Keratinocyte (primary cell): ENCODE measurements around the gene MAGI2. TPM values are rescaled to one million over a fixed set of nuclear protein-coding genes. Genes with fewer than 3 reads are reported as not detected.

Experiments
- DNase-seq: peaks from one replicate; pipeline ENCODE4 v3.0.0-alpha.2; 2011; ENCODE audit warnings: low read depth, missing footprints, low spot score
- FAIRE-seq: peaks from 2 replicates; lab custom pipeline; 2011; peaks lifted over from hg19 to GRCh38; lab: Jason Lieb, UNC
- H2AFZ ChIP-seq: 2 replicates; pipeline ENCODE4 v1.6.0; 2012; ENCODE audit warnings: low read length, control low read depth, inconsistent platforms; ENCODE audit not compliant: control insufficient read depth
- H3K27ac ChIP-seq: 2 replicates; pipeline ENCODE4 v1.5.1; 2011; ENCODE audit warnings: low read length; ENCODE audit not compliant: control insufficient read depth, insufficient read depth
- H3K27me3 ChIP-seq: 3 replicates; pipeline ENCODE4 v1.6.0; 2011; ENCODE audit warnings: low read length; ENCODE audit not compliant: control insufficient read depth, insufficient read depth; ENCODE audit errors: extremely low read depth
- H3K36me3 ChIP-seq, 2 experiments: 2 replicates in 1 of 2; 3 replicates in 1 of 2; pipeline ENCODE4 v1.5.1; 2011; ENCODE audit warnings: low read length in 2 of 2, mild to moderate bottlenecking in 1 of 2; ENCODE audit not compliant: control insufficient read depth in 2 of 2, insufficient read depth in 2 of 2; ENCODE audit errors: extremely low read depth in 1 of 2
- H3K4me1 ChIP-seq: 3 replicates; pipeline ENCODE4 v1.5.1; 2011; ENCODE audit warnings: low read length; ENCODE audit not compliant: control insufficient read depth, insufficient read depth; ENCODE audit errors: extremely low read depth
- H3K4me2 ChIP-seq: 3 replicates; pipeline ENCODE4 v1.6.0; 2011; ENCODE audit warnings: low read depth, low read length; ENCODE audit not compliant: control insufficient read depth, insufficient read depth; ENCODE audit errors: extremely low read depth
- H3K4me3 ChIP-seq, 3 experiments: fragments of 200-600 bp in 1 of 3; sonication (generic) in 1 of 3; 2 replicates in 2 of 3; 3 replicates in 1 of 3; pipeline ENCODE4 v1.5.1; 2011 to 2016; ENCODE audit warnings: low read length in 3 of 3, mild to moderate bottlenecking in 3 of 3, control low read depth in 2 of 3, inconsistent platforms in 1 of 3, low read depth in 1 of 3, mixed read lengths in 1 of 3, mixed run types in 1 of 3, moderate library complexity in 1 of 3; ENCODE audit not compliant: control insufficient read depth in 2 of 3, insufficient read depth in 2 of 3; ENCODE audit errors: extremely low read depth in 1 of 3
- H3K79me2 ChIP-seq: 2 replicates; pipeline ENCODE4 v1.6.0; 2012; ENCODE audit warnings: low read length; ENCODE audit not compliant: control insufficient read depth, insufficient read depth
- H3K9ac ChIP-seq: 3 replicates; pipeline ENCODE4 v1.6.0; 2011; ENCODE audit warnings: low read length; ENCODE audit not compliant: control insufficient read depth, insufficient read depth; ENCODE audit errors: extremely low read depth
- H3K9me1 ChIP-seq: 3 replicates; pipeline ENCODE4 v1.6.0; 2011; ENCODE audit warnings: low read length; ENCODE audit not compliant: control insufficient read depth, insufficient read depth; ENCODE audit errors: extremely low read depth
- H3K9me3 ChIP-seq: 2 replicates; pipeline ENCODE4 v1.5.1; 2012; ENCODE audit warnings: low read depth, low read length; ENCODE audit not compliant: control insufficient read depth
- H4K20me1 ChIP-seq: 3 replicates; pipeline ENCODE4 v1.6.0; 2011; ENCODE audit warnings: low read length; ENCODE audit not compliant: control insufficient read depth, insufficient read depth; ENCODE audit errors: extremely low read depth
- CTCF ChIP-seq, 3 experiments: IDR thresholded peaks in 1 of 3; conservative IDR thresholded peaks in 1 of 3; optimal IDR thresholded peaks in 1 of 3; 2 replicates in 2 of 3; 3 replicates in 1 of 3; pipeline versions ENCODE3 to v1.5.1; 2011; ENCODE audit warnings: low read length in 3 of 3, mild to moderate bottlenecking in 3 of 3, moderate library complexity in 2 of 3, control low read depth in 1 of 3, inconsistent platforms in 1 of 3; ENCODE audit not compliant: insufficient read depth in 2 of 3; ENCODE audit errors: extremely low read depth in 1 of 3
- EZH2 ChIP-seq: IDR thresholded peaks from one replicate; pipeline ENCODE4 v1.6.1; 2012; ENCODE audit warnings: inconsistent platforms, mild to moderate bottlenecking, low read length, moderate library complexity
- dilution Hi-C: fragments of 300-500 bp; cut with MboI; formaldehyde crosslinking; loops from one replicate; pipeline ENCODE4 v1.7.0; 2020; ENCODE audit warnings: low sequenced_read_pairs; ENCODE audit not compliant: extremely low pct_ligation_motif_present
- polyA plus RNA-seq, 5 experiments: library from polyadenylated mRNA; depleted of rRNA in 3 of 5; stranded (reverse) in 3 of 5; stranded (forward) in 1 of 5; unstranded in 1 of 5; fragments of >200 nt; gene quantifications; 1 replicate in 1 of 5; 2 replicates in 3 of 5; 3 replicates in 1 of 5; pipeline versions ENCODE4 v1.2.1 to v1.2.3, GENCODE V29; 2011 to 2012; ENCODE audit warnings: missing spikeins in 2 of 5, low read depth in 1 of 5, low replicate concordance in 1 of 5

The MAGI2 gene
- polyA plus RNA-seq, 1 donor (not counting 4 experiments of a cell fraction or from before 2014, with no cell fraction given): 0.07 TPM

- no peak overlapping the region for H3K27ac ChIP-seq
- no peak for FAIRE-seq
Measured at GRCh38 chr7:78014401-78014800, 1439.1 kb downstream of the MAGI2 start.

DNA sequence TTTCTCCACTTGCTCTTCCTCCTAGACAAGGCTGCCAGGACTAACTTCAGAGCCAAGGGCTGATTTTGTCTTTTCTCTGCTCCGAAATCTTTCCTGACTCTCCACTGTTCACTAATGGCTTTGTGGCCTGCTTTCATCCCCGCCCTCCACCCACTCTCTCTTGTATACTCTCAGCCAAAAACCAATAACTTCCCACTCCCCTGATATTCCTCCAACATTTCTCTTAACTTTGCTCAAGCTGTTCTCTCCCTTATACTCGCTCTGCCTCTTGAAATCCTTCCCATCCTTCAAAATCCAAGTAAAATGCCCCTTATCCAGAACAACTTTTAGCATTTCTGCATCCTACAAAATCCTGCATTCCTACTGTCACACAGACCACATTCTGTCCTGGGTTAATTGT, 1440.1 kb downstream of the MAGI2 start:
- FAIRE-seq: no peak
- dilution Hi-C loops: no loop called here

More at GRCh38 chr7:78014401-78014800, 1439.1 kb downstream of the MAGI2 start:
- Histone ChIP-seq H3K4me3 (no peak overlapping the region), H3K9me3 (no peaks in the 10 kb centered on the region), H4K20me1 (no peaks in the 10 kb centered on the region), H3K36me3 (no peaks in the 10 kb centered on the region), H3K4me1 (peaks cover 3% of the 10 kb centered on the region), H3K9ac (no peak overlapping the region), H3K27me3 (peaks cover 13% of the 10 kb centered on the region), H3K4me2 (no peak overlapping the region), H2AFZ (no peak overlapping the region), H3K9me1 (no peaks in the 10 kb centered on the region), H3K79me2 (no peaks in the 10 kb centered on the region)
- DNase-seq: no peak
- no peak for TF ChIP-seq CTCF (optimal IDR thresholded peaks at IDR 0.05 in 1 of 3, IDR thresholded peaks at IDR 0.05 in 1 of 3, conservative IDR thresholded peaks at IDR 0.05 in 1 of 3; ENCODE audit: extremely low read depth in 1 of 3, insufficient read depth in 2 of 3, low read length in 3 of 3)
- dilution Hi-C loops: no loop called here

More for the DNA sequence above, 1440.1 kb downstream of the MAGI2 start:
- H3K9me1 ChIP-seq: no peaks in the 10 kb centered on the region
- no peaks in the 10 kb centered on the region for H4K20me1 ChIP-seq
- no peak overlapping the region for H3K9ac ChIP-seq
- H3K27ac ChIP-seq: no peak overlapping the region
- TF ChIP-seq EZH2 (no peak), CTCF (optimal IDR thresholded peaks at IDR 0.05 in 1 of 3, IDR thresholded peaks at IDR 0.05 in 1 of 3, conservative IDR thresholded peaks at IDR 0.05 in 1 of 3; ENCODE audit: extremely low read depth in 1 of 3, insufficient read depth in 2 of 3, low read length in 3 of 3) (no peak)
- no peak overlapping the region for H2AFZ ChIP-seq
- H3K79me2 ChIP-seq: no peaks in the 10 kb centered on the region
- peaks cover 6% of the 10 kb centered on the region for H3K27me3 ChIP-seq
- no peaks in the 10 kb centered on the region for H3K9me3 ChIP-seq
- DNase-seq: no peak
- H3K4me3 ChIP-seq: no peak overlapping the region
- H3K4me1 ChIP-seq: no peaks in the 10 kb centered on the region
- H3K4me2 ChIP-seq: no peak overlapping the region
- no peaks in the 10 kb centered on the region for H3K36me3 ChIP-seq
